BJ (cell line): ENCODE data around the gene GLI3. TPM values are rescaled to one million over a fixed set of nuclear protein-coding genes. Genes with fewer than 3 reads are reported as not detected.

ENCODE experiments used
- CTCF ChIA-PET: fragments of 350-600 bp; formaldehyde crosslinking; extraction: SDS; loops from one replicate; lab custom pipeline; 2021; ENCODE audit warnings: antibody characterized with exemption, inconsistent platforms; lab: Yijun Ruan, JAX
- POLR2A ChIA-PET: fragments of 300-600 bp; sonication (Branson Sonifier 250); formaldehyde crosslinking; extraction: SDS; loops from one replicate; lab custom pipeline; 2021; ENCODE audit warnings: antibody characterized with exemption; lab: Charles Lee
- DNase-seq: peaks from one replicate; pipeline ENCODE4 v3.0.0-alpha.2; 2011; ENCODE audit warnings: low read depth
- H3K27me3 ChIP-seq: 2 replicates; pipeline ENCODE4 v1.6.0; 2011; ENCODE audit warnings: low read length; ENCODE audit not compliant: control insufficient read depth, insufficient read depth
- H3K36me3 ChIP-seq: 2 replicates; pipeline ENCODE4 v1.5.1; 2011; ENCODE audit warnings: low read length; ENCODE audit not compliant: control insufficient read depth, insufficient read depth
- H3K4me3 ChIP-seq: 2 replicates; pipeline ENCODE4 v1.5.1; 2011; ENCODE audit warnings: low read depth, mild to moderate bottlenecking, control low read depth, low read length
- polyA plus RNA-seq: library from polyadenylated mRNA; depleted of rRNA; stranded (reverse); fragments of >200 nt; gene quantifications from 2 replicates; pipeline ENCODE4 v1.2.3, GENCODE V29; 2011
- TF ChIP-seq, protein P1 (sequence below): IDR thresholded peaks from 2 replicates; pipeline ENCODE4 v1.5.1; 2011; ENCODE audit warnings: low read depth, mild to moderate bottlenecking, control low read depth, inconsistent platforms, low read length, moderate library complexity; ENCODE audit not compliant: insufficient read depth

Gene GLI3
- polyA plus RNA-seq, 1 experiment = 5.1 TPM

DNA sequence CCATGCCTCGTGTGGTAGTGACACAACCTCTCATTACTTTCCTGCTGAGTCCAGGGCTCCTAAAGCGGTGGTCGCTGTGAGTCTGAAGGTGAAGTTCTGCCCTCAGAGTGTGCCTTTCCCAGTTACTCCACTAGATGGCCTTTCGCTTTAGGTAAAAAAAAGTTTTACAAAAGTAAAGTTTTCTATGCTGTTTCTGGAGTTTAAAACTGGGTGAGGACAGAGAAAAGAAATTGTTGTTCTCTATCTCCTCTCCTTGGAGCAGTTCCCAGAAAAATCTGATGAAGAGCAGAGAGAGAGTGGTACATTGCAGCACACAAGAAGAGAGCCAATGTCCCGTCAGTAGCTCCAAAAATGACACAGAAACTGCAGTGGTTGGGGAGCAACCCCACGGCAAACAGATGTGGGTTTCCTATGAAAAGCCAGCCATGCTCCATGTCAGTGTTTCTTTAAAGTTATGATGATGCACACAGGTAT, 257.1 kb downstream of the GLI3 start:
- ChIA-PET CTCF (interaction anchor here (0.5 to 8.1 kb wide), 30 partner anchors 9 to 1212 kb away, joined by 3 to 64 read pairs (median 4); no protein-coding TSS in a partner anchor), POLR2A (no interaction called here)
- Histone ChIP-seq H3K27me3 (no peaks in the 10 kb centered on the region), H3K36me3 (peaks cover 3% of the 10 kb centered on the region; the same call in 1 of the 2 replicates), H3K4me3 (no peak overlapping the region)
- TF ChIP-seq, protein P1, sequence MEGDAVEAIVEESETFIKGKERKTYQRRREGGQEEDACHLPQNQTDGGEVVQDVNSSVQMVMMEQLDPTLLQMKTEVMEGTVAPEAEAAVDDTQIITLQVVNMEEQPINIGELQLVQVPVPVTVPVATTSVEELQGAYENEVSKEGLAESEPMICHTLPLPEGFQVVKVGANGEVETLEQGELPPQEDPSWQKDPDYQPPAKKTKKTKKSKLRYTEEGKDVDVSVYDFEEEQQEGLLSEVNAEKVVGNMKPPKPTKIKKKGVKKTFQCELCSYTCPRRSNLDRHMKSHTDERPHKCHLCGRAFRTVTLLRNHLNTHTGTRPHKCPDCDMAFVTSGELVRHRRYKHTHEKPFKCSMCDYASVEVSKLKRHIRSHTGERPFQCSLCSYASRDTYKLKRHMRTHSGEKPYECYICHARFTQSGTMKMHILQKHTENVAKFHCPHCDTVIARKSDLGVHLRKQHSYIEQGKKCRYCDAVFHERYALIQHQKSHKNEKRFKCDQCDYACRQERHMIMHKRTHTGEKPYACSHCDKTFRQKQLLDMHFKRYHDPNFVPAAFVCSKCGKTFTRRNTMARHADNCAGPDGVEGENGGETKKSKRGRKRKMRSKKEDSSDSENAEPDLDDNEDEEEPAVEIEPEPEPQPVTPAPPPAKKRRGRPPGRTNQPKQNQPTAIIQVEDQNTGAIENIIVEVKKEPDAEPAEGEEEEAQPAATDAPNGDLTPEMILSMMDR = peak; percentile 86
- no peak for DNase-seq

- no peak for DNase-seq
- H3K4me3 ChIP-seq = no peak overlapping the region
- H3K36me3 ChIP-seq = peaks cover 3% of the 10 kb centered on the region; the same call in 1 of the 2 replicates
- ChIA-PET CTCF (interaction anchor here (0.5 to 8.1 kb wide), 30 partner anchors 8 to 1213 kb away, joined by 3 to 64 read pairs (median 4); no protein-coding TSS in a partner anchor), POLR2A (no interaction called here)
- H3K27me3 ChIP-seq = no peaks in the 10 kb centered on the region
- TF ChIP-seq, protein P1 = no peak
These were observed 258.2 kb downstream of the GLI3 start for GRCh38 chr7:41978858-41979257.

DNA sequence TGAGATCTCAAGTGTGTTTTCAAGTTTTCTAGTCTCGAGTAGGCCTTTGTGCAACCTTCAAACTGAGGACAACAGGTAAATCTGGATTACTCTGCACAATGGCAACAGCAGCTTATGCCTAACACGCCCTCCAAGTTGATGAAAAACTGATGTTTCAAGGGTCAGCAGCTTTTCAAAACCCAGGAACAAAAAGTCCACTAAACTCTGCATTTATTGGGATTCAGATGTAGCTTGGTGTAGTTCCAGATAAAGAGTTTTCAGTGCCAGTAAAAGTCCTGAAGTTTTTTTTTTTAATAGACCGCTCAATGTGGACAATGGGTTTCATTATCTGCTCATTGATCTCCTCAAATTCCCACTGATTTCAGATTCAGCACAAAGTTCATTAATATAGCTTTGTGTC, 259.3 kb downstream of the GLI3 start:
- TF ChIP-seq, protein P1 = no peak
- peaks cover 3% of the 10 kb centered on the region; the same call in 1 of the 2 replicates for H3K36me3 ChIP-seq
- no peaks in the 10 kb centered on the region for H3K27me3 ChIP-seq
- no peak for DNase-seq
- no peak overlapping the region for H3K4me3 ChIP-seq
- CTCF ChIA-PET = interaction anchor here (0.6 to 8.1 kb wide), 52 partner anchors 10 to 900 kb away, joined by 3 to 64 read pairs (median 4); no protein-coding TSS in a partner anchor
- POLR2A ChIA-PET = interaction anchor here (0.5 to 0.7 kb wide), 3 partner anchors 107 to 288 kb away, joined by 4 to 5 read pairs (median 5); no protein-coding TSS in a partner anchor

DNA sequence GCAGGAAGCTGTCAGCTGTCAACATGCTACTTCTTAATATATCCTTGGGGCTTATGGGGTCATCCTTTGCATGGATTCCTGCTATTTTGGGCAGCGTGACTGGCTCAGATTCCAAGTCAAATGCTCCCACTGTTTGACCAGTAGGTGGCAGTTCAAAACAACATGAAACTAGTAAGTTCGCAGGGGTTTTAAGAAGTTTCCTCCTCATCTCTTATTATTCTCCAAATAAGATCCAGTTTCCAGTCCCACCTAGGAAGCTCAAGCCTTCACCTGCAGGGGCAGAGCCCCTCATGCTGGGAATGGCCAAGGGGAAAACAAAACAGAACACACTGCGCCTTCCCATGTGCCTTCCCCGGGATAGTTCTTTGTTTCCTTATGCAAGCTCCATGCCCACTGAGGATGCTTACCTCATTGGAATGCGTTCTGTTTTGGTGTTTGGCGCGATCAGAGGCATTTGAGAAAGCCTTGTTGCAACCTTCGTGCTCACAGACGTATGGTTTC, 259.8 kb downstream of the GLI3 start:
- H3K4me3 ChIP-seq = no peak overlapping the region
- peaks cover 4% of the 10 kb centered on the region; the same call in 1 of the 2 replicates for H3K36me3 ChIP-seq
- POLR2A ChIA-PET = interaction anchor here (0.5 to 0.7 kb wide), 3 partner anchors 107 to 289 kb away, joined by 4 to 5 read pairs (median 5); no protein-coding TSS in a partner anchor
- CTCF ChIA-PET = interaction anchor here (0.6 to 8.1 kb wide), 50 partner anchors 9 to 900 kb away, joined by 3 to 64 read pairs (median 4); no protein-coding TSS in a partner anchor
- DNase-seq = no peak
- no peaks in the 10 kb centered on the region for H3K27me3 ChIP-seq
- TF ChIP-seq, protein P1 = peak; percentile 81

DNA sequence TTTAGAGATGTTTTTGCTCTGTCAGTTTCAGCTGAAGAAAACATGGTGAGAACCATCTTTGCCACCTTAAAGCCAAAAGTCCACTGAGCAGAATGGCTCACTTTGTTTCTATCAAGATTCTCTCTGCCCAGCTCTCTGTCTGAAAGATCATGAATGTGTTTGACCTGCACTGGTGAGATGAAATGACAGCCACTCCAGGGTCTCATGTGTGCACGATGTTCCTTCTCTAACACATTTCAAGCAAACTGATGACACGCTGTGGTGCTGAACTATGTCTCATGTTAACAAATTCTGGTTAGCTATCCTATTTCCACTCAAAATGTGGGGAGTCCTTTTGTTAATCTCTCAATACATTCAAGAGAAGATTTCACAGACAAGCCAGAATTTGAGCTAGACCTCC, 260.6 kb downstream of the GLI3 start:
- ChIA-PET POLR2A (no interaction called here), CTCF (interaction anchor here (0.8 to 8.1 kb wide), 25 partner anchors 9 to 901 kb away, joined by 3 to 64 read pairs (median 5); no protein-coding TSS in a partner anchor)
- TF ChIP-seq, protein P1 = no peak
- H3K36me3 ChIP-seq = peaks cover 8% of the 10 kb centered on the region; the same call in 1 of the 2 replicates
- H3K27me3 ChIP-seq = no peaks in the 10 kb centered on the region
- no peak for DNase-seq
- H3K4me3 ChIP-seq = no peak overlapping the region
